NCI-H1105 (cell line): ENCODE measurements around the gene CLP1.

Experiments
- DNase-seq: peaks from one replicate; lab custom pipeline; 2025; lab: John Stamatoyannopoulos, UW

Gene CLP1

GRCh38 chr11:57657194-57658022, at the start of gene CLP1:
CLP1 (plus strand) TSS chr11:57657762; CDS start chr11:57659477, 1,715 bp downstream.
- DNase-seq = peak; percentile 98

GRCh38 chr11:57610170-57610569, 47.4 kb upstream of the CLP1 start:
- DNase-seq = no peak

- DNase-seq = no peak
These were observed 43.3 kb upstream of the CLP1 start for GRCh38 chr11:57614234-57614772.

- no peak for DNase-seq
These were observed 42.3 kb upstream of the CLP1 start for GRCh38 chr11:57615308-57615707.

- DNase-seq = no peak
These were observed 41.0 kb upstream of the CLP1 start for GRCh38 chr11:57616595-57616994.

GRCh38 chr11:57618438-57618837, 39.1 kb upstream of the CLP1 start:
- no peak for DNase-seq

GRCh38 chr11:57619331-57619730, 38.2 kb upstream of the CLP1 start:
- DNase-seq = no peak

- no peak for DNase-seq
These were observed 37.1 kb upstream of the CLP1 start for GRCh38 chr11:57620467-57620866.

- DNase-seq = no peak
These were observed 35.3 kb upstream of the CLP1 start for GRCh38 chr11:57622263-57622662.

- DNase-seq = no peak
These were observed 32.7 kb upstream of the CLP1 start for GRCh38 chr11:57624864-57625263.

- no peak for DNase-seq
These were observed 30.7 kb upstream of the CLP1 start for GRCh38 chr11:57626895-57627294.

GRCh38 chr11:57630171-57630570, 27.4 kb upstream of the CLP1 start:
- DNase-seq = no peak

- DNase-seq = no peak
These were observed 25.4 kb upstream of the CLP1 start for GRCh38 chr11:57632116-57632515.

GRCh38 chr11:57633394-57634070, 24.0 kb upstream of the CLP1 start:
- no peak for DNase-seq

- no peak for DNase-seq
These were observed 23.3 kb upstream of the CLP1 start for GRCh38 chr11:57634311-57634710.

- DNase-seq = no peak
These were observed 22.3 kb upstream of the CLP1 start for GRCh38 chr11:57635246-57635645.

GRCh38 chr11:57637626-57638004, 19.9 kb upstream of the CLP1 start:
- no peak for DNase-seq

GRCh38 chr11:57638005-57638781, 19.4 kb upstream of the CLP1 start:
- DNase-seq = peak; percentile 87

- no peak for DNase-seq
These were observed 18.7 kb upstream of the CLP1 start for GRCh38 chr11:57638811-57639320.

- DNase-seq = no peak
These were observed 18.1 kb upstream of the CLP1 start for GRCh38 chr11:57639321-57640067.

- no peak for DNase-seq
These were observed 17.3 kb upstream of the CLP1 start for GRCh38 chr11:57640068-57640800.
